Left renal cortex interstitium (tissue), 4 donors: ENCODE data around the gene TATDN2. TPM values are rescaled to one million over a fixed set of nuclear protein-coding genes. Genes with fewer than 3 reads are reported as not detected.
"Not testable (repeated sequence)": the region's sequence is repeated elsewhere in the genome, so short reads cannot be mapped to it uniquely, and the experiment has no call there.

Source experiments
- DNase-seq, 4 donors: peaks; one replicate each; pipeline ENCODE4 v3.0.0-alpha.2; 2013; ENCODE audit warnings: low read depth in 4 of 4, low spot score in 2 of 4, missing footprints in 1 of 4
- polyA plus RNA-seq, 4 donors: library from polyadenylated mRNA; unstranded; fragments of 120-200 nt; gene quantifications; one replicate each; pipeline ENCODE4 v1.2.1, GENCODE V29; 2013; ENCODE audit not compliant: insufficient read length in 4 of 4

The TATDN2 gene
- polyA plus RNA-seq, 4 donors = 33.7 to 36.5 (median 34.9) TPM

GRCh38 chr3:10266936-10267335 lies 18.7 kb downstream of the TATDN2 start:
- not testable (repeated sequence) for DNase-seq

GRCh38 chr3:10268116-10268515 lies 19.9 kb downstream of the TATDN2 start:
- no peak for DNase-seq

- no peak for DNase-seq
These were observed 20.7 kb downstream of the TATDN2 start for GRCh38 chr3:10268930-10269329.

GRCh38 chr3:10269443-10269842 lies 21.2 kb downstream of the TATDN2 start:
- no peak for DNase-seq

- not testable (repeated sequence) for DNase-seq
These were observed 24.2 kb downstream of the TATDN2 start for GRCh38 chr3:10272476-10272875.

- DNase-seq = no peak
These were observed 24.7 kb downstream of the TATDN2 start for GRCh38 chr3:10272977-10273376.

GRCh38 chr3:10273702-10274305 lies 25.5 kb downstream of the TATDN2 start:
- no peak for DNase-seq

- no peak for DNase-seq
These were observed 26.3 kb downstream of the TATDN2 start for GRCh38 chr3:10274601-10275000.

- DNase-seq = no peak
These were observed 28.9 kb downstream of the TATDN2 start for GRCh38 chr3:10277115-10277625.

- DNase-seq = no peak
These were observed 30.2 kb downstream of the TATDN2 start for GRCh38 chr3:10278501-10278900.

- DNase-seq = no peak
These were observed 31.3 kb downstream of the TATDN2 start for GRCh38 chr3:10279384-10280176.

- DNase-seq = no peak
These were observed 31.9 kb downstream of the TATDN2 start for GRCh38 chr3:10280177-10280529.

GRCh38 chr3:10280571-10280970 lies 32.3 kb downstream of the TATDN2 start:
- no peak for DNase-seq

GRCh38 chr3:10281951-10282350 lies 33.7 kb downstream of the TATDN2 start:
- no peak for DNase-seq

- no peak for DNase-seq
These were observed 35.4 kb downstream of the TATDN2 start for GRCh38 chr3:10283638-10284037.

- no peak for DNase-seq
These were observed 36.2 kb downstream of the TATDN2 start for GRCh38 chr3:10284496-10284895.

GRCh38 chr3:10285272-10286132 lies 37.2 kb downstream of the TATDN2 start:
- DNase-seq = no peak

- no peak for DNase-seq
These were observed 37.9 kb downstream of the TATDN2 start for GRCh38 chr3:10286133-10286524.

- DNase-seq = no peak
These were observed 38.5 kb downstream of the TATDN2 start for GRCh38 chr3:10286596-10287295.

GRCh38 chr3:10287936-10288574 lies 39.8 kb downstream of the TATDN2 start:
- no peak for DNase-seq
